COLO829 (cell line): ENCODE data around the gene NANP.

ENCODE experiments used
- DNase-seq: peaks from one replicate; pipeline ENCODE4 v3.0.0; 2012; ENCODE audit warnings: low spot score

Gene NANP

DNA sequence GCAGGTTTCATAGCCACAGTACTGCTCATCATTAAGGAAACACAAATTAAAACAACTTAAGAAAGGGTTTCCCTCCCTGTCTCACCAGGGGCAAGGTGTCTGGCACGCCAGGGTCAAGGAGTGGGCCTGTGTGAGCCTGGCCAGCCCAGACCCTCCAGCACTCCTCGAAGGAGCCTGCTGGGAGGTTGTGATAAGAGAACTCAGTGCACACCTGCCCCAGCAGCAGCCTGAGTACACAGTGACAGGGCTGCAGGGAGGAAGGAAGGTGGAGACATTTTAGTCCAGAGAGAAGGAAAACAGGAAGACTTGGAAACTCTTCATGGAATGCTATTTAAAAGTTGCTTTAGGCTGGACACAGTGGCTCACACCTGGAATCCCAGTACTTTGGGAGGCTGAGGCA lies 52.6 kb downstream of the NANP start:
- no peak for DNase-seq

DNA sequence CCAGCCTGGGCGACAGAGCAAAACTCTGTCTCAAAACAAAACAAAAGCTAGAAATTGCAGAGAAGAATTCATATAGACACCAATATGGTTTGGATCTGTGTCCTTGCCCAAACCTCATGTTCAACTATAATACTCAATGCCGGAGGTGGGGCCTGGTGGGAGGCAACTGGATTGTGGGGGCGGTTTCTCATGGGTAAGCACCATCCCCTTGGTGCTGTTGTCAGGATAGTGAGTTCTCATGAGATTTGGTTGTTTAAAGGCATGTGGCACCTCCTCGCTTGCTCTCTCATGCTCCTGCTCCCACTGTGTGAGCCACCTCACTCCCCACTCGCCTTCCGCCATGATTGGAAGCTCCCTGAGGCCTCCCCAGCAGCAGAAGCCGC lies 53.7 kb downstream of the NANP start:
- DNase-seq = no peak

DNA sequence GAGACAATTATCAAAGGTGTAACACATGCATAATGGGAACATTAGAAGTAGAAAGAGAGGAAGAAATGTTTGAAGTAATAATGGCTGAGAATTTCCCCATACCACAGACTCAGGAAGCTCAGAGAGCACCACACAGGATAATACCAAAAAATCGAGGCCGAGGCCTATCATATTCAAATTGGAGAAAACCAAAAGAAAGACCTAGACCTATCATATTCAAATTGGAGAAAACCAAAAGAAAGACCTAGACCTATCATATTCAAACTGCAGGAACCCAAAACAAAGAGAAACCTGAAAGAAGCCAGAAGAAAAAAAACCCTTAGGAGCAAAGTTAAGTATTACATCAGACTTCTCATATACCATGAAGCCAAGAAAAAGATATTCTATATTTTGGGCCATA lies 56.5 kb downstream of the NANP start:
- no peak for DNase-seq

DNA sequence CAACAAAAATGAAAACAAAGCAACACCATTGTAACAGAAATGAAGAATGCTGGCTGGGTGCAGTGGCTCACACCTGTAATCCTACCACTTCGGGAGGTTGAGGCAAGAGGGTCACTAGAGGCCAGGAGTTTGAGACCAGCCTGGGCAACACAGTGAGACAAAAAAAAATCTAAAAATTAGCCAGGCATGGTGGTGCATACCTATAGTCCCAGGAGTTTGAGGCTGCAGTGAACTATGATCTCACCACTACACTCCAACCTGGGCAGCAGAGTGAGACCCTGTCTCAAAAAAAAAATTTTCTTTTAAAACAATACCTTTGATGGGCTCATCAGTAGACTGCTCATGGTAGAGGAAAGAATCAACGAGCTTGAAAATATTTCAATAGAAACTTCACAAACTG lies 57.0 kb downstream of the NANP start:
- DNase-seq = no peak

DNA sequence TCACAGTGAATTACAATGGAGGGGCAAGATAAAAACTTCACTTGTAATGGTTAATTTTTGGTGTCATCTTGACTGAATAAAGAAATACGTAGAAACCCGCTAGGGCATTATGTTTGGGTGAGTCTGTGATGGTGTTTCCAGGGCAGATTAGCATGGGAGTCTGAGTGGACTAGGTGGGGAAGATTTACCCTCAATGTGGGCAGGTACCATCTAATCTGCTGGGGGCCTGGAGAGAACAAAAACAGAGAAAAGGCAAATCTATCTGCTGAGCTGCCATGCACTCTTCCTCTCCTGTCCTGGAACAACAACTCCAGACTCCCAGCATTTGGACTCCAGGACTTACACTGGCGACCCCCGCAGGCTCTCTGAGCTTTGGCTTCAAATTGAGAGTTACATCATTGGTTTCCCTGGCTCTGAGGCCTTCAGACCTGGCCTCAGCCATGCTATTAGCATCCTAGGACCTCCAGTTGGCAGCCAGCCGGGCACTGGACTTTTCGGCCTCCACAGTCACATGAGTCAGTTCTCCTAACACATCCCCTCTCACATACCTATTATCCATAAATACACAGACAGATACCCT lies 58.1 kb downstream of the NANP start:
- DNase-seq = no peak

DNA sequence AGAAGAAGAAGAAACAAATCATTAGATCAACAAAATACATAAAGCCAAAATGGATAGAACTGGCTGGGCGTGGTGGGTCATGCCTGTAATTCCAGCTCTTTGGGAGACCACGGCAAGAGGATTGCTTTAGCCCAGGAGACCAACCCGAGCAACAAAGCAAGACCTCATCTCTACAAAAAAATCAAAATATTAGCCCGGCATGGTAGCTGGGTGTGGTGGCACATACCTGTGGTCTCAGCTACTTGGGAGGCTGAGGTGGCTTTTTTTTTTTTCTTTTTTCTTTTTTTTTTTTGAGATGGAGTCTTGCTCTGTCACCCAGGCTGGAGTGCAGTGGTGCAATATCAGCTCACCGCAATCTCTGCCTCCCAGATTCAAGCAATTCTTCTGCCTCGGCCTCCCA lies 59.9 kb downstream of the NANP start:
- DNase-seq = no peak

DNA sequence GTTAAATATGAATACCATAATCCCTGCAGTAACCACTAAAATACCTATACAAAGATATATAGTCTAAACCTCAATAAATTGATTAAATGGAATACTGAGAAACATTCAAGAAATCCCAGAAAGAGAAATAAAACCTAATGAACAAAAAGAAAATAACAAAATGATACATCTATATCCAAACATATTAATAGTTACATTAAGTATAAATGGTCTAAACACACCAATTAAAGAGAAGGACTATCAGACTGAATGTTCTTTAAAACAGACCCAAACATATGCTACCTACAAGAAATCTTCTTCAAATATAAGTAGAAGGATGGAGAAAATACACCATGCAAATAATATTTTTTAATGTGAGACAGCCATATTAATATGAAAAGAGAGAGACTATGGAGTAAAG lies 60.5 kb downstream of the NANP start:
- DNase-seq = no peak
